Measurements from ENCODE around the gene SFSWAP. TPM values are rescaled to one million over a fixed set of nuclear protein-coding genes. Genes with fewer than 3 reads are reported as not detected.

The SFSWAP gene
- total RNA-seq, 1 experiment from 2014 or later = 76.3 TPM

- H3K4me3 Mint-ChIP-seq = no peak overlapping the region
- no peaks in the 10 kb centered on the region for H3K27me3 Mint-ChIP-seq (ENCODE audit: low read depth)
- H3K27ac Mint-ChIP-seq = no peak overlapping the region
- peaks cover 18% of the 10 kb centered on the region for H3K9me3 Mint-ChIP-seq
- peaks cover 15% of the 10 kb centered on the region for H3K36me3 Mint-ChIP-seq
- ChIA-PET CTCF (no interaction called here), POLR2A (no interaction called here)
- DNase-seq (ENCODE audit: low spot score) (no peak), ATAC-seq (no peak)
- TF ChIP-seq FOXK1 (CRISPR knock-in tag; IDR thresholded peaks at IDR 0.05) (no peak), ZNF396 (CRISPR knock-in tag; IDR thresholded peaks at IDR 0.05; ENCODE audit: borderline replicate concordance) (no peak), FOXP1 (CRISPR knock-in tag; IDR thresholded peaks at IDR 0.05; ENCODE audit: borderline replicate concordance) (no peak), SMAD3 (CRISPR knock-in tag; IDR thresholded peaks at IDR 0.05; ENCODE audit: borderline replicate concordance) (no peak), ZNF121 (CRISPR knock-in tag; IDR thresholded peaks at IDR 0.05) (no peak), E2F5 (CRISPR knock-in tag; IDR thresholded peaks at IDR 0.05) (no peak)
- TF ChIP-seq, protein P1, sequence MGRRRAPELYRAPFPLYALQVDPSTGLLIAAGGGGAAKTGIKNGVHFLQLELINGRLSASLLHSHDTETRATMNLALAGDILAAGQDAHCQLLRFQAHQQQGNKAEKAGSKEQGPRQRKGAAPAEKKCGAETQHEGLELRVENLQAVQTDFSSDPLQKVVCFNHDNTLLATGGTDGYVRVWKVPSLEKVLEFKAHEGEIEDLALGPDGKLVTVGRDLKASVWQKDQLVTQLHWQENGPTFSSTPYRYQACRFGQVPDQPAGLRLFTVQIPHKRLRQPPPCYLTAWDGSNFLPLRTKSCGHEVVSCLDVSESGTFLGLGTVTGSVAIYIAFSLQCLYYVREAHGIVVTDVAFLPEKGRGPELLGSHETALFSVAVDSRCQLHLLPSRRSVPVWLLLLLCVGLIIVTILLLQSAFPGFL (CRISPR knock-in tag; IDR thresholded peaks at IDR 0.05; ENCODE audit: borderline replicate concordance) = no peak
- TF ChIP-seq, protein P2, sequence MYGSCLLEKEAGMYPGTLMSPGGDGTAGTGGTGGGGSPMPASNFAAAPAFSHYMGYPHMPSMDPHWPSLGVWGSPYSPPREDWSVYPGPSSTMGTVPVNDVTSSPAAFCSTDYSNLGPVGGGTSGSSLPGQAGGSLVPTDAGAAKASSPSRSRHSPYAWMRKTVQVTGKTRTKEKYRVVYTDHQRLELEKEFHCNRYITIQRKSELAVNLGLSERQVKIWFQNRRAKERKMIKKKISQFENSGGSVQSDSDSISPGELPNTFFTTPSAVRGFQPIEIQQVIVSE (CRISPR knock-in tag; IDR thresholded peaks at IDR 0.05; ENCODE audit: borderline replicate concordance) = no peak
- peaks cover 13% of the 10 kb centered on the region for H3K4me1 Mint-ChIP-seq
Observed at GRCh38 chr12:131815131-131815530, 104.2 kb downstream of the SFSWAP start.

- Mint-ChIP-seq H3K36me3 (peaks cover 13% of the 10 kb centered on the region), H3K27me3 (ENCODE audit: low read depth) (no peaks in the 10 kb centered on the region), H3K4me3 (no peak overlapping the region), H3K27ac (no peak overlapping the region), H3K4me1 (peaks cover 8% of the 10 kb centered on the region), H3K9me3 (peaks cover 18% of the 10 kb centered on the region)
- ChIA-PET POLR2A (no interaction called here), CTCF (no interaction called here)
- no peak for TF ChIP-seq OVOL2 (CRISPR knock-in tag; IDR thresholded peaks at IDR 0.05; ENCODE audit: borderline replicate concordance)
- no peak for TF ChIP-seq ZBTB43 (CRISPR knock-in tag; IDR thresholded peaks at IDR 0.05)
- no peak for TF ChIP-seq E2F5 (CRISPR knock-in tag; IDR thresholded peaks at IDR 0.05)
- TF ChIP-seq ZNF512 (CRISPR knock-in tag; IDR thresholded peaks at IDR 0.05; ENCODE audit: borderline replicate concordance) = no peak
- TF ChIP-seq FOXP1 (CRISPR knock-in tag; IDR thresholded peaks at IDR 0.05; ENCODE audit: borderline replicate concordance) = no peak
- no peak for TF ChIP-seq ZMAT4 (CRISPR knock-in tag; IDR thresholded peaks at IDR 0.05)
- TF ChIP-seq ARID4B (CRISPR knock-in tag; IDR thresholded peaks at IDR 0.05; ENCODE audit: borderline replicate concordance) = no peak
- TF ChIP-seq TEAD1 (CRISPR knock-in tag; IDR thresholded peaks at IDR 0.05) = no peak
- TF ChIP-seq, protein P3, sequence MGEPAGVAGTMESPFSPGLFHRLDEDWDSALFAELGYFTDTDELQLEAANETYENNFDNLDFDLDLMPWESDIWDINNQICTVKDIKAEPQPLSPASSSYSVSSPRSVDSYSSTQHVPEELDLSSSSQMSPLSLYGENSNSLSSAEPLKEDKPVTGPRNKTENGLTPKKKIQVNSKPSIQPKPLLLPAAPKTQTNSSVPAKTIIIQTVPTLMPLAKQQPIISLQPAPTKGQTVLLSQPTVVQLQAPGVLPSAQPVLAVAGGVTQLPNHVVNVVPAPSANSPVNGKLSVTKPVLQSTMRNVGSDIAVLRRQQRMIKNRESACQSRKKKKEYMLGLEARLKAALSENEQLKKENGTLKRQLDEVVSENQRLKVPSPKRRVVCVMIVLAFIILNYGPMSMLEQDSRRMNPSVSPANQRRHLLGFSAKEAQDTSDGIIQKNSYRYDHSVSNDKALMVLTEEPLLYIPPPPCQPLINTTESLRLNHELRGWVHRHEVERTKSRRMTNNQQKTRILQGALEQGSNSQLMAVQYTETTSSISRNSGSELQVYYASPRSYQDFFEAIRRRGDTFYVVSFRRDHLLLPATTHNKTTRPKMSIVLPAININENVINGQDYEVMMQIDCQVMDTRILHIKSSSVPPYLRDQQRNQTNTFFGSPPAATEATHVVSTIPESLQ (CRISPR knock-in tag; IDR thresholded peaks at IDR 0.05) = no peak
- no peak for TF ChIP-seq E2F1 (CRISPR knock-in tag; IDR thresholded peaks at IDR 0.05)
- no peak for TF ChIP-seq RELA (CRISPR knock-in tag; IDR thresholded peaks at IDR 0.05; ENCODE audit: borderline replicate concordance)
- no peak for TF ChIP-seq FOXK1 (CRISPR knock-in tag; IDR thresholded peaks at IDR 0.05)
- ATAC-seq (no peak), DNase-seq (ENCODE audit: low spot score) (no peak)
Observed at GRCh38 chr12:131816495-131816894, 105.6 kb downstream of the SFSWAP start.
